Erythroblast (primary cell): Measurements from ENCODE around the gene CCDC174.
A peak's percentile ranks its signal among the peaks of the same experiment; 100 is the strongest.

Experiments used
- DNase-seq, 2 experiments: peaks; one replicate each; lab custom pipeline; 2025; lab: John Stamatoyannopoulos, UW
- GATA1 ChIP-seq: IDR thresholded peaks from 2 replicates; pipeline ENCODE4 v1.6.1; 2011; ENCODE audit warnings: low read depth, mild to moderate bottlenecking, control low read depth, low read length, moderate library complexity
- POLR2A ChIP-seq: IDR thresholded peaks from 2 replicates; pipeline ENCODE4 v1.6.1; 2011; ENCODE audit warnings: mild to moderate bottlenecking, low read length

The CCDC174 gene

DNA sequence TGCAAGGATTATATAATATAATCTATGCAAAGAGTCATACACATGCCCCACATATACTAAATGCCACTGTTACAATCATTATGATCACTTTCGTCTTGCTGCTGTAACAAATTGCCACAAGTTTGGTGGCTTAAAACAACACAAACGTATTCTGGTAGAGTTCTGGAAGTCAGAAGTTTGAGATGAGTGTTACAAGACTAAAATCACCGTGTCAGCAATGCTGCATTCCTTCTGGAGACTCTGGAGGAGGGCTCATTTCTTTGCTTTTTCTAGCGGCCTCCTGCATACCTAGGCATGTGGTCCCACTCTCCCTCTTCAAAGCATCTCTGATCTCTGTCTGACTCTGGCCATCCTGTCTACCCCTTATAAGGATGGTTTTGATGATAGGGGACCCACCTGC, 1.4 kb upstream of the CCDC174 start:
- TF ChIP-seq POLR2A (no peak), GATA1 (no peak)
- DNase-seq, result no peak

DNA sequence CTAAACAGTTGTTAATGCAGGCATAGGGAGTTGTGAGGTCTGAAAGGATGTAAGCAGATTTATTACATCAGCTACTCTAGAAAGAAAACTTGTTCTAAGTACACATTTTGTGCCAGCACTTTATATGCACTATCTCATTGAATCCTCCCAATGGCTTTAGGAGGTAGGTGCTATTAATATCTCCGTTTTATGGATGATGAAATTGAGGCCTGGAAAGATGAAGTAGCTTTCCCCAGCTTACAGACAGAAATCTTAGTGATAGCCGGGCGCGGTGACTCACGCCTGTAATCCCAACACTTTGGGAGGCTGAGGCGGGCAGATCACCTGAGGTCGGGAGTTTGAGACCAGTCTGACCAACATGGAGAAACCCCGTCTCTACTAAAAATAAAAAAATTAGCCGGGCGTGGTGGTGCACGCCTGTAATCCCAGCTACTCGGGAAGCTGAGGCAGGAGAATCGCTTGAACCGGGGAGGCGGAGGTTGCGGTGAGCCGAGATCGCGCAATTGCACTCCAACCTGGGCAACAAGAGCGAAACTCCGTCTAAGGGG, 872 bp downstream of the CCDC174 start:
- peak; percentile 59 to 78 for DNase-seq

DNA sequence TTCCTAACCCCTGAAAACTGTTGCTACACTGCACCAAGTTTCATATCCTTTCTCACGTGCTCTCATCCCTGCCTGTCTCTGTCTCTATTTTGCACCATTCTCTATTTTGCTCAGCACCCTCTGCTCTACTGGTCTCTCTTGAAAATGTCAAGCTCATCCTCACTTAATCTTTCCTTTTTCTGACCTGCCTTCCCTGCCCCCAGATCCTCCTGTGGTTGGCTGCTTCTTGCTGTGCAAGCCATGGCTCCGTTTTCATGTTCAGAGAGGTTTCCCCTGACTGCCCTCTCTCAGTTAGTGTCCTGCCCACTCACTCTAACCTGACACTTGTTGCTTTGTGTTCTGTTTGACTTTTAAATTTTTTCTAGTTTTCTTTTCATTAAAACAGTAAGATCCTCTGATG, 6.0 kb downstream of the CCDC174 start:
- DNase-seq, result no peak
- TF ChIP-seq POLR2A, result no peak
- TF ChIP-seq GATA1, result no peak

DNA sequence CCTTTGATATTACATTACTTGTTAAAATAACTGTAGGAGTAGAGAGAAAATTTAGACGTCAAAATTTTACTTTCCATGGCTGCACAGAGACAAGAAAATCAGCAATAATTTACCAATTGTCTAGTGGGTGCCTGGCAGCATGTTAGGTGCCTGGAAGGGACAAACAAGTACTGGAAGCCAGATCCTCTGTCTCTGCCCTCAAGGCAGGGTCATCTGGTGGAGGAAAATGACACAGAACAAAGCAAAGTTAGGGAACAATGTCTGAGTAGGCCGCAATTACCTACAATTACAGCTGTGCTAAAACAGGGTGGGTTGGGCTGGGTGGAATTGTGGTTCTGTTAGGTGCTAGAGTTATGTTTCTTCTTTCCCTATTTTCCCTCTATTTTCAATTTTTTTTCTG, 7.4 kb downstream of the CCDC174 start:
- no peak for TF ChIP-seq POLR2A
- TF ChIP-seq GATA1, result no peak
- DNase-seq, result no peak

GRCh38 chr3:14660942-14661341, 9.4 kb downstream of the CCDC174 start:
- TF ChIP-seq GATA1 (no peak), POLR2A (no peak)
- DNase-seq, result peak; percentile 10 to 55

DNA sequence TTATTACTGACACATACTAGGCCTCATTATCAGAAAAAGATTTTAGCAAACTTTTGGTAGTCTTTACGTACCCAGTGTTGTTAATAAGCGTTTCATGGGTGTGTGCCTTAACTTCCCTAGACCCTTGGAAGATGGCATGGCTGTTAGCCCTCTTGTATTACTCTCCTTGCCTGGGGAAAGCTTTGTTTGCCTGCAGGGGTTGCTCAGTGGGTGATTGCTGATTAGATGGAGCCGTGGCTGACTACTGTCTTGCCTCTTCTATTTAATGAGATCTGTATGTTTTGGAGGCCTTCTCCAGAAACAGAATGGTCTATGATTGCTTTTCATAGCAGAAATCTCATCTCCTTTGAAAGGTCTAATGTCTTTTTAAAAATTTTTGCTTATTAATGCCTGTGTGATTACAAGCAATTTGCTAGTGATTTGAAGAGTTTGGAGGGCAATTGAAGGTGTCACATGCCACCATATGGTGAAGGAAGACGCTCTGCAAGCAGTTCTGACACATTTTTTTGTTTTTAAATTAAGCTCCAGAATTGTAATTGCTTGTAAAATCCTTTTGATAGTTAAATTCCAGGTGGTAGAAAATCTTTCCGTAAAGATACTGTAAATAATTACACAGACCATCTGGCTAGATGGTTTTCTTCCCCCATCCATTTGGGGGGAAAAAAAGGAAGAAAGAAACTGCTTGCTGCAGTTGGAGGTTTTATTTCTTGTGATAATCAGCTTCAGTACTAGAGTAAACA, 12.0 kb downstream of the CCDC174 start:
- no peak for DNase-seq
- TF ChIP-seq GATA1, result no peak
- no peak for TF ChIP-seq POLR2A

GRCh38 chr3:14664170-14664569, 12.6 kb downstream of the CCDC174 start:
- DNase-seq, result no peak
- TF ChIP-seq GATA1, result no peak
- no peak for TF ChIP-seq POLR2A

DNA sequence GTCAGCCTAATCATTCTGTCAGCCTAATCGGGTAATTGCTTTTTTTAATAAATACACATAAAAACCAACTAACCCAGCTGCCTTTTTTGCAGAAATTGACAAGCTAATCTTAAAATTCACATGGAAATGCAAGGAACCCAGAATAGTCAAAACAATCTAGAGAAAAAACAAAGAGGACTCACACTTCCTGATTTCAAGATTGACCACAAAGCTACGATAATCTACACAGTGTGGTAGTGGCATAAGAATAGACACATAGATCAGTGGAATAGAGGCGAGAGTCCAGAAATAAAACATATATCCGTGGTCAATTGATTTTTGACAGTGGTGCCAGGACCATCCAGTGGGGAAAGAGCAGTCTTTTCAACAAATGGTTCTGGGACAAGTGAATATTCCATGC, 21.0 kb downstream of the CCDC174 start:
- no peak for DNase-seq
- no peak for TF ChIP-seq POLR2A
- TF ChIP-seq GATA1, result no peak

GRCh38 chr3:14674841-14675240, 23.3 kb downstream of the CCDC174 start, which contains the start of gene C3orf20:
C3orf20 (plus strand) TSS chr3:14675141; CDS start chr3:14682714, 7,573 bp downstream.
- DNase-seq, result no peak
- TF ChIP-seq GATA1 (no peak), POLR2A (no peak)

GRCh38 chr3:14676881-14677280, 25.3 kb downstream of the CCDC174 start:
- no peak for TF ChIP-seq POLR2A
- TF ChIP-seq GATA1, result no peak
- no peak for DNase-seq

DNA sequence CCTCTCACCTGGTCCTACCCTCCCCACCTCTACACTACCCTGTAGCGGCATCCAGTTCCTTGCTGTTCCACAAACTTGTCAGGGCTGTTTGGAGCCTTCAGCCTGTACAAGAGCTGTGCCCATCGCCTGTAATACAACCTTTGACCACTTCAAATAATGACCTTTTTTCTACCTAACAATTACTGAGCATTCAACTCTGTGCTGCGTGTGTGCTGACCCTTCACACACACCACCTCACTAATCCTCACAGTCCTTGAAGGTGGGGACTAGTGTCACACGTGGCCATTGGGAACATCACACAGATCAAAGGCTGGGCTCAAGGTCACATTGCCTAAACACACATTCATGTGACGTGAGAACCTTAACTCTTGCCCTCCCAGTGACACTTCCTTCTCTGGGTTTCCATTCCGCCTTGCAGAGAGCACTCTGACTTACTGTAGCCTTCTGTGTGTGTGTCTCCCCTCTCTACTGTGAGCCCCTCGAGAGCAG, 26.5 kb downstream of the CCDC174 start:
- no peak for DNase-seq

DNA sequence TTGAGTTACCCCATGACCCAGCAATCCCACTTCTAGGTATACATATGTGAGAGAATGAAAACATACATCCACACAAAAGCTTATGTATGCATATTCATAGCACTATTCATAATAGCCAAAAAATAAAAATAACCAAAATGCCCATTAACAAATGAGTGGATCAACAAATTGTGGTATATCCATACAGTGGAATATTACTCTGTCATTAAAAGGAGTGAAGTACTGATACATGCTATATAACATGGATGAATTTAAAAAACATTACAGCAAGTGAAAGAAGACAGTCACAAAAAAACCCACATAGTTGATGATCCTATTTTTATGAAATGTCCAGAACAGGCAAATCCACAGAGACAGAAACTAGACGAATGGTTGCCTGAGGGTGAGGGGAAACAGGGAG, 28.6 kb downstream of the CCDC174 start:
- TF ChIP-seq GATA1 (no peak), POLR2A (no peak)
- no peak for DNase-seq

More for the DNA sequence above, 26.5 kb downstream of the CCDC174 start:
- TF ChIP-seq POLR2A (no peak), GATA1 (no peak)

- no peak for TF ChIP-seq POLR2A
- no peak for TF ChIP-seq GATA1
- no peak for DNase-seq
Measured at GRCh38 chr3:14680716-14681115, 29.2 kb downstream of the CCDC174 start.

GRCh38 chr3:14684447-14684846, 32.9 kb downstream of the CCDC174 start:
- TF ChIP-seq POLR2A (no peak), GATA1 (no peak)
- no peak for DNase-seq

- DNase-seq, result no peak
- TF ChIP-seq GATA1 (no peak), POLR2A (no peak)
Measured at GRCh38 chr3:14685179-14685578, 33.6 kb downstream of the CCDC174 start.
